ENCODE data around the gene TLX1.
A peak's percentile ranks its signal among the peaks of the same experiment; 100 is the strongest.

Gene TLX1

GRCh38 chr10:101157756-101158458, 26.8 kb downstream of the TLX1 start:
- no peak for TF ChIP-seq CTCF (IDR thresholded peaks at IDR 0.05; ENCODE audit: low read depth, low read length)
- DNase-seq (ENCODE audit: extremely low read depth, low read depth): no peak

DNA sequence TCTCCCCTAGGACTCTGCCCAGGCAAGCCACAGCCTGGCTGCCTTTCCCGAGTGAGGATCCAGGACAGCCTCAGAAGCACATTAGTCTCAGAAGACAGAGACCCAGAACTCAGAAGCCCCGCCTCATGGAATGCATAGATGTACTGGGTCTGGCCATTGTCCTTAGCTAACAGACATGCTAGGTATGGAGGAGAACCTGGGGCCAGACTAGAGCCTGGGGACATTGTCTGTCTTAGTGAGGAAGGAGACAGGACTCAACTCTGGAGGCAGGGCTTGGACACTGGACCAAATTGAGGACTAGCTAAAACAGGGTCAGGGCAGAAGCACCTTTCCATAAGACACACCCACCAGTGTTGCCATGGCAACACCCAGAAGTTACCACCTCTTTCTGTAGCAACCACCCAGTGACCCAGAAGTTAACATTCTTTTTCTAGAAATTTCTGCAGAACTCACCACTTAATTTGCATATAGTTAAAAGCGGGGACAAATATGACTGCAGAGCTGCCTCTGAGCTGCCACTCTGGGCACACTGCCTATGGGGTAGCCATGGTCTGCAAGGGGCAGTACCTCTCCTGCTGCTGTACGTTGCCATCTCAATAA, 27.5 kb downstream of the TLX1 start:
- TF ChIP-seq CTCF (IDR thresholded peaks at IDR 0.05; ENCODE audit: low read depth, low read length): no peak
- DNase-seq (ENCODE audit: extremely low read depth, low read depth): no peak

GRCh38 chr10:101161494-101162299, 30.6 kb downstream of the TLX1 start:
- DNase-seq (ENCODE audit: extremely low read depth, low read depth): peak; percentile 34
- no peak; the same call in none of the 2 replicates for TF ChIP-seq CTCF (IDR thresholded peaks at IDR 0.05; ENCODE audit: low read depth, low read length)

DNA sequence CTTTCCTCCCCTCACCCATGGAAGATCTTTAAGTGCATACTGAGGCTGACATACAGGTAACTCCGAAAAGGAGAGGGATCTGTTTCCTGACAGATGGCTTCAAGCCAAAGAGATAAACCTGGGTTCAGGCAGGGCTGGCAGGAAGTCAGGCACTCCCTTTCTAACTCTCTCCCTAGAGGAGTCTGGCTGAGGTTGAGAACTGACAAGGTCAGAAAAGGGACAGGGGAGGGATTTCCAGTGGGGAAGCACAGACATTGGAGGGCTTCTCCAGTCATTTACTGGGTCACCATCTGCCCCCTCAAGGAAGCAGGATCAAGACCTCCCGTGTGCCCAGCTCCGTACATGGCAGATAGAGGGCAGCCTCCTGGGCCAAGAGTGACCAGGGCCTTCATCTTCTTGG, 31.6 kb downstream of the TLX1 start:
- no peak for TF ChIP-seq CTCF (IDR thresholded peaks at IDR 0.05; ENCODE audit: low read depth, low read length)
- no peak for DNase-seq (ENCODE audit: extremely low read depth, low read depth)

- no peak for TF ChIP-seq CTCF (IDR thresholded peaks at IDR 0.05; ENCODE audit: low read depth, low read length)
- no peak for DNase-seq (ENCODE audit: extremely low read depth, low read depth)
These were observed 32.9 kb downstream of the TLX1 start for GRCh38 chr10:101164020-101164419.

DNA sequence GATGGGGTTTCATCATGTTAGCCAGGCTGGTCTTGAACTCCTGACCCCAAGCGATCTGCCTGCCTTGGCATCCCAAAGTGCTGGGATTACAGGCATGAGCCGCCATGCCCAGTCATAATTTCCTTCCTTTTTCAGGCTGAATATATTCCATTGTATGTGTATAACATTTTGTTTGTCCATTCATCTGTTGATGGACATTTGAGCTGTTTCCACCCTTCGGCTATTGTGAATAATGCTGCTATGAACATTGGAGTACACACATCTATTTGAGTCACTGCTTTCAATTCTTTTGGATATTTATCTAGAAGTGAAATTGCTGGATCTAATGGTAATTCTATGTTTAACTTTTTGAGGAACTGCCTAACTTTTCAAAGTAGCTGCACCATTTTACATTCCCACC, 34.6 kb downstream of the TLX1 start:
- TF ChIP-seq CTCF (IDR thresholded peaks at IDR 0.05; ENCODE audit: low read depth, low read length): no peak
- no peak for DNase-seq (ENCODE audit: extremely low read depth, low read depth)

DNA sequence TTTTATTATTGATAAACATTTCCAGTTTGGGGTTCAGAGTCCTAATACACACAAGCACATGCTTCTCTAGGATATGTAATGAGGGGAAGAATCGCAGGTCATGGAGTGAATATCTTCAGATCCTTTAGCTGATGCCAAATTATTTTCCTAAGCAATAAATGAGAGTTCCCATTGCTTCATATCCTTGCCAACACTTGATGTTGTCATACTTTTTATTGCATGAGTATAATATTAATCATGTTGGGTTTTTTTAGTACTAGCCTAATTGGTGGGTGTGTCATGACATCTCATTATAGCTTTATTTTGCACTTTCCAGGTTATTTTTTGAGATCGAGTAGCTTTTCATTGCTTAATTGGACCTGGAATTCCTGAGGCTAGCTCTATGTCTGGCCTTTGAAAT, 35.3 kb downstream of the TLX1 start:
- DNase-seq (ENCODE audit: extremely low read depth, low read depth): no peak
- no peak for TF ChIP-seq CTCF (IDR thresholded peaks at IDR 0.05; ENCODE audit: low read depth, low read length)

Measured in AG09319 (cell line).